ENCODE data around the gene ANKS1A.
"Not testable (repeated sequence)": the region's sequence is repeated elsewhere in the genome, so short reads cannot be mapped to it uniquely, and the experiment has no call there.

The ANKS1A gene

DNA sequence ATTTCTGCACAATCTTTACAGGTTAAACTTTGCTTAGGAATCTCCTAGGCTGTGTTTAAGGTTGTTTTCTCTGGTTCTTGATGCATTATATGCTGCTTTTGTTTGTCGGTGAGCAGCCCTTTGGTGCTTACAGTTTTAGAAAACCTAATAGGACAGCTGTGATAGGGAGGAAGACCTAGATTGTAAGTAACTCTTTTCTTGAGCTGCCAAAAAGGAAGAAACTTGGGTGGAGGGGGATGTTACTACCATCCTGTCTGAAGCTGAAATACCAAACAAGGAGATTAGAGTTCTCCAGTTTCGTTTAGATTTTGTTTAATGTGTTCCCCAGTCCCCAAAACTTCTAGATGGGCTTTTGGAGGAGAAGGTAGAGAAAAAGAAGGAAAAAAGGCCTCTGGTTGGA is 72.0 kb downstream of the ANKS1A start:
- no peak for DNase-seq

DNA sequence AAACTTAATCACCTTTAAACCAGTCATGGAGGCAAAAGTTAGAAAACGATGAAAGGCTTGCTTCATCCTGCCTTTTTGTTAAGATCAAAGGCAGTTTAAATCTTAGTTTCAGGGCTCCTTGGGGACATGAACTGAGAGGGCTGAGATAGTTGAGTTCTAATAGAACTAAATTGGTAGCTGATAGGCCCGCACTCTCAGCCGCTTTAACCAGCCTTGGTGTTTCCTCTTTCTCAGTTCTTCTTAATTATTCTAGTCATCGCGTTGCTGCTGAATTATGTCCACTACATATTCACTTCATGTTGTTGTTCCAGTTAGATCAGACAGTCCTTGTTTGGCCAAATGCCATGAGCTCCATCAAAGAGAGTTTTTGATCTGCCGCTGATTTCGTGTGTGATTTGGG is 72.5 kb downstream of the ANKS1A start:
- no peak for DNase-seq

DNA sequence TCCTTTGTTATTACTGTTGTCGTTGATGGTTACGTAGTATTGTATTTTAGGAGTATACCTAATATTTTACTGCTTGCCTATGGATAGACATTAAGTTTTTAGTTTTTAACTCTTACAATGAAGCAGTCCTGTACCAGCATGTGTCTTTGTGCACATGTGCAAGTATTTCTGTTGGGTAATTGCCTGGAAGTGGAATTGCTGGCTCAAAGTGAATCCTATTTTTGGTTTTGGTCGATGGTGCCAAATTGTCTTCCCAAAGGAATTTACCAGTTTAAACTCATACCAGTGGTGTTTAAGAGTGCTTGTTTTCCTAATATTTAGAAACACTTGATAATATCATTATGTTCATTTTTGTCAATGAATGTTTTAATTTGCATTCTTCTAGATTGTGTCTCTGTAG is 75.5 kb downstream of the ANKS1A start:
- no peak for DNase-seq

DNA sequence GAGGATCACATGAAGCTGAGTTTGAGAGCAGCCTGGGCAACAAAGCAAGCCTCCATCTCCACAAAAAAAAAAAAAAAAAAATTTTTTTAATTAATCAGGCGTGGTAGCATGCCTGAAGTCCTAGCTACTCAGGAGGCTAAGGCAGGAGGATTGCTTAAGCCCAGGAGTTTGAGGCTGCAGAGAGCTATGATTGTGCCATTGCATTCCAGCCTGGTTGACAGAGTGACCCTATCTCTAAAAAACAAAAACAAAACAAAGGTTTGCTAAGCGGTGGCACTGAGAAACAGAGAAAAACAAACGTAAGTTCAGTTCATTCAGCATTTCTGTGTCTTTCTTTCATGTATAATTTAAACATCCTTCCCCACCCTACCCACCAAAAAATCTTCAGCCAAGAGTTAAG is 78.4 kb downstream of the ANKS1A start:
- no peak for DNase-seq

DNA sequence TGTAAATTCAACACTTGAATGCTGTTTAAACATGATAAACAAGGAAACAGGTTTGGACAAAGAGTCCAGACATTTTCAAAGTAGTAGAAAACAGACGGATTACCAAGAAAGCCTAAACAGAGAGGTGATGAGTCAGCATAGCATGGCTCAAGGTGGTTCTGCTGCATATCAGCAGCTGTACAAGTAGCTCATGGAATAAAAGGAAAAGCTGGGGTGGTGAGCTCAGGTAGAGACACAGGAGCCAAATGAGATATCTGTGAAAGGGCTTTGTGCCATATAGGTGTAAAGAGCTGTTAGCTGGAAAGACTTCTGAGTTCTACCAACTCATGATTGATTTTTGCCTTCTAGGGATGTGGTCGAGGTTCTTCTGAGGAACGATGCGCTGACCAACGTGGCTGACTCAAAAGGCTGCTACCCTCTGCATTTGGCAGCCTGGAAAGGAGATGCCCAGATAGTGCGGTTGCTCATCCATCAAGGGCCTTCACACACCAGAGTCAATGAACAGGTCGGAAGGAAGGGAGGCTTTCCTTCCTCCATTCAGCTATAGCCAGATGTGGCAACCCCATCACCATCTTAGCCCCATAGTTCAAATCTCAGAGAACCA is 80.7 kb downstream of the ANKS1A start:
- no peak for DNase-seq

DNA sequence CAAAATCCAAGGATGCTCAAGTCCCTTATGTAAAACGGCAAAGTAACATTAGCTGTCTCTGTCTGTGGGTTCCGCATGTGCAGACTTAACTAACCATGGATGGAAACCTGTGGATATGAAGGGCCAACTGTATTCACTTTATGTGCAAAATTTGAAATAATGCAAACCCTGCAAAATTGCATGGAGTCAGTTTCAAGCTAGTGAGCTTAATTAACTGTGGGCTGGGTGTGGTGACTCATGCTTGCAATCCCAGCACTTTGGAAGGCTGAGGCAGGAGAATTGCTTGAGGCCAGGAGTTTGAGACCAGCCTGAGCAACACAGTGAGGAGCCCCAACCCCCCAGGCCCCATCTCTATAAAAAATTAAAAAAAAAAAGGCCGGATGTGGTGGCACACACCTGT is 81.4 kb downstream of the ANKS1A start:
- DNase-seq: no peak

DNA sequence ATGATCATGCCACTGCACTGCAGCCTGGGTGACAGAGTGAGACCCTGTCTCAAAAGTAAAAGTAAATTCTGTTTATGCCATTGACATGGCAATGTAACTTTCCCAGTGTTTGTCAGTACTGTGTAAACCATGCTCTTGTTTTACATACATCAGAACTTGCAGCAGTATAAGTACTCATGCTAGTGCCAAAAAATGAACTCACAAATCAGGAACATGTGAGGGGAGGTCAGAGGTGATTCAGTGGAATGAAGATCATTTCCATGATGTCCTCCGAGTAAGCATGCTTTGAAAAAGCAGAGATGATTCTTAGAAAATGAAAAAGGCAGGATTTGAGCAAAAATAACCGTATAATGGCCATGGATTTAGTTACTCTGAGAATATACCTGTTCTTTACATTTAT is 81.9 kb downstream of the ANKS1A start:
- DNase-seq: no peak

DNA sequence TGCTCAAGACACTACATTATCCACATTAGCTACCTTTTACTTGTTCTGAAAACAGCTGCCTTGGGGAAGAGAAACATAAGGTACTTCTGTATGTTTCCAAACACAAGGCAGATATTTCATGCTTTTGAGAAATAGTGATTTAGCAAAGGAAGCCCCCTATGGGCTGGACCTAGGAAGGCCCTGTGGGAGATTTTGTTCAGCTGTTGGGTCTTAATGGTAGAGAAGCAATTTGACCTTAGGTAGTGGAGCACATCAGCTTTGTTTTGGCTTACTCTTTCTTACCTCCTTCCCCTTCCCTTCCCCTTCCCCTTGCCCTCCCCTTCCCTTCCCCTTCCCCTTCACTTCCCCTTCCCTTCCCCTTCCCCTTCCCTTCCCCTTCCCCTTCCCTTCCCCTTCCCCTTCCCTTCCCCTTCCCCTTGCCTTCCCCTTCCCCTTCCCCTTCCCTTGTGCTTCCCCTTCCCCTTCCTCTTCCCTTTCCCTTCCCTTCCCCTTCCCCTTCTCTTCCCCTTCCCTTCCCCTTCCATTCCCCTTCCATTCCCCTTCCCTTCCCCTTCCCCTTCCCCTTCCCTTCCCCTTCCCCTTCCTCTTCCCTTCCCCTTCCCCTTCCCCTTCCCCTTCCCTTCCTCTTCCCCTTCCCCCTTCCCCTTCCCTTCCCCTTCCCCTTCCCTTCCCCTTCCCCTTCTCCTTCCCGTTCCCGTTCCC is 84.6 kb downstream of the ANKS1A start:
- DNase-seq: no peak

DNA sequence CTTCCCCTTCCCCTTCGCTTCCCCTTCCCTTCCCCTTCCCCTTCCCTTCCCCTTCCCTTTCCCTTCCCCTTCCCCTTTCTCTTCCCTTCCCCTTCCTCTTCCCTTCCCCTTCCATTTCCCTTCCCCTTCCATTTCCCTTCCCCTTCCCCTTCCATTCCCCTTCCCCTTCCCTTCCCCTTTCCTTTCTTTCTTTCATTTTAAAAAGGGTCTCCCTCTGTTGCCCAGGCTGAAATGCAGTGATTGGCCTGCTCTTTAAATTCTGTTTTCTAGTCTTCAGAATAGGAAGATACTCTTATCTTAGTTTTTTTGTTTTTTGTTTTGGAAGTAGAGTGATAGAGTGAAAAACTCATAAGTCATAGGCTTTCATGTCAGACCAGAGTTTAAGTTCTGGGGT is 85.2 kb downstream of the ANKS1A start:
- DNase-seq: no peak

DNA sequence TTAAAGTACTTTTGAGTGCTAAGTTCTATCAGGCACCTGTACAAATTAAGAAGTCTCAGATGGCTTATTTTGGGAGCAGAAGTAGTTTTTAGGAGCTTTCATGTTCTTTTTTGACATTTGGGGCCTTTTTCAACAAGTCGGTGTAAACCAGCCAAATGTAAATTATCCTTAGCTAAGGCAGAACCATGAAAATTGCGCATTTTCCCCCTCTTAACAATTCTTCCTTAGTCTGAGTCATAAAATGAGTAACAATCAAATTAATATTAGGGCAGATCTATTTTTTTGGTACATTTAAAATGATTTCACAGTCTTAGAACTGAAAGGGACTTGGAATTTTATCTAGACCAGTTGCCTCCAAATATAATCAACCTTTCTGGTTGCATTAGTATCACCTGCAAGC is 87.2 kb downstream of the ANKS1A start:
- DNase-seq: no peak

DNA sequence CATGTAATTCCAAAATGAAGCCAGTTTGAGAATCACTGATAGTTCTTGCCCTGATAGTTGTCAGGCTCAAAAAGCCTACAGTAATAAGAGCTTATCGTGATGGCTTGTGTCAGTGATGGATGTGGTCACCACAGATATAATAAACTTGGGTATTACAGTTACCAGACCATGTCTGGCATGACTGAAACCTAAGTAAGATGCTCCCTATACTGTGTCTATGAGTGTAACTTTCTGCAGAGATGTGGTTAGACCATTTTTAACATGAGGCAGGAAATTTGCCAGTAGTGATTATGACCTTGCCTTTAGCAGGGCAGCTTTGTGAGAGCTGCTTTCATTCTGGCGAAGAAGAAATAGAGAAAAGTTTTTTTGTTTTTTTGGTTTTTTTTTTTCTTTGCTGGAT is 90.2 kb downstream of the ANKS1A start:
- DNase-seq: no peak

DNA sequence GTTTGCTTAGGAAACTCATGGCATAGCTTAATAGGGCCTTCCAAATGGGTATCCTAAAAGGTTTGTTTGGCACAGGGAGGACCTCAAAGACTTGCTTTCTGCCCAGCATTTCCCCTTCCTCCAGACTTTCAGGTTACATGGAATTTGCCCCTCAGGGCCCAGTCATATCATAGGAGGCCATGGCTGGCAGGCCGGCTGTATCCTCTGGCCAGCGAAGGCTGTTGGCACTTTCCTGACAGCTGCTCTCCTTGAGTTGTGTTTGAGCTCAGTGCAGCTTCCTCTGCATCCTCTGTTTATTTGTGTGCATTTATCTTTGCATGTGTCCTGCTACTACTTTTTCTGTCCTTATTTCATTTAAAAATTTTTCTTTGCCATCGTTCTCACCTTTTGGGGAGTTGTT is 90.9 kb downstream of the ANKS1A start:
- no peak for DNase-seq

DNA sequence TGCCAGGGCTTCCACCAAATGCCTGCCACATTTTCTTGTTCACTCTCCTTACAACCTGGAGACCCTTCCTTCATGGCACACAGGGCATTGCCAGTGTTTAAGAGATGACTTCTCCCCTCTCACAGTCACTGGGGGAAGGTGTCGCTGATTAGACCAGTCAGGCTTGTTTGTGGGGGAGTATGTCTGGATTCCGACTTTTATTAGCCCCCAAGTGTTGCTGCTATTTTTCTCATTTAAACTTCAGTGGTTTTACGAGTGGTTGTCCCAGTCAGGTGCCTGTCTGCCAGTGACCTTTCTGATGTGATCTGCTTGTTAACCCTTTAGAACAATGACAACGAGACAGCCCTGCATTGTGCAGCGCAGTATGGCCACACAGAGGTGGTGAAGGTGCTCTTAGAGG is 92.3 kb downstream of the ANKS1A start:
- DNase-seq: no peak

DNA sequence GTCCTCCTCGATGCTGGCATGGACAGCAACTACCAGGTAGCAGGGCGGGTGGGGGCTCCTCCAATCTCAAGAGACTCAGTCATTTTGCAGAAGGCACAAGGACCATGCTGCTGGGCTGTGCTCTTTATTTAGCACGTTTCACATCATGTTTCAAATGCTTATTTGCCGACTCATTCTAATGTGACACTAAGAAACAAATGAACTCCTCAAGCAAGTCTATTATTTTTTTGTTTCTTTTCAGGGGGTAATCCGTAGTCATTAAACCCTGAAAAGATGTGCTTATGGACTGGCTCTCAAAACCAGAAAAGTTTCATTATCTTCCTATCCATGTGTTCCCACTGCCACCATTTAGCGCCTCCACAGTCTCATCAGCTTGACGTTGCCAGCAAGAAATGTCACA is 92.9 kb downstream of the ANKS1A start:
- DNase-seq: no peak

DNA sequence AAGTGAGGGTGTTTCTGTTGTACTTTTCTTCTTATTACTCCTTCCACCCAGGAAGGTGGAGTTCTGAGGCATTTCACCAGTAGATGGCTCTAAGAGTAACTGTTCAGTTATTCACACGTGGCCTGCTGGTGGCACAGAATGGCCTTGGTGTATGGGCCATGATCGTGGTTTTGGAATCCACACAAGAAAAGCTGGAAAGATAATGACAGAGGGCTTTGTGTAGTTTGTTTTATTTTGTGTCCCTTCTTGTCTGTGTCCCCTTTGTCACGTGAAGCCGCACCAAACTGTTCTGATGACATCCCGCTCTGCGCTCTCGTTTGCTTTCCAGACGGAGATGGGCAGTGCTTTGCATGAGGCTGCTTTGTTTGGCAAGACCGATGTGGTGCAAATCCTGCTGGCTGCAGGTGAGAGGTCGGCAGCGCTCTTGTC is 93.4 kb downstream of the ANKS1A start:
- no peak for DNase-seq

DNA sequence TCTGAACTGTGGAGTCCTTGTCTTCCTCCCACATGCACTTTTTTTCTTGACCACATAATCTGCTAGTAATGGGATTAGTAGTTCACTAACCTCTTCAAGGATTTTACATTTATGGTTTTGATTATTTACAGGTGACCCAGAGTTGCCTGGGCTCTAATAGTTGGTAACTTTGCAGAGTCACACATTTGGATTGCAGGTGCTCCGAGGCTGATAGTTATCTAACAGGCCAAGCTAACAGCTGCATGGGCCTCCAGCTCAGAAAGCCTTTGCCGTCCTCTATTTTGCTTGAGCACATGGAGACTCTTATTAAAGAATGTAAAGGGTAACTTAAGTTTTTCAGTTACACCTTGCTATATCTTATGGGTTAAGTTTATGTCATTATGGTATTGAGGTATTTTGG is 95.4 kb downstream of the ANKS1A start:
- no peak for DNase-seq

DNA sequence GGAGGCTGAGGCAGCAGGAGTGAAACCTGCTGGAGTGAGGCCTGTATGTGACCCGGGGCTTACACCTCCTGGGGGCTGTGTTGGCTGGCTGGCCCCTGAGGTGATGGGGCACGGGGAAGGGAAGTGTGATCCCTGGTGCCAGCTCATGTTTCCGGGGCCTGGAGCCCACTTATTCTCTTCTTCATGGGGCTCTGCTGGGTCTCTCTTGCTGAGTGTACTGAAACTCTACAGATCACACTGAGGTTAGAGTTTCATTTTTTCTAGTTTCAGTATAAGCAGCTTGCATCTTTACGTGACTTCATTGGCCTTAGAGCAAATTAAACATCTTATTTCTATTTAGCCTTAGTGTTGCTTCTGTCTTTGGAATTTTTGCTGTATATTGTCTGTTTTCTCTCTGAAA is 96.2 kb downstream of the ANKS1A start:
- no peak for DNase-seq

DNA sequence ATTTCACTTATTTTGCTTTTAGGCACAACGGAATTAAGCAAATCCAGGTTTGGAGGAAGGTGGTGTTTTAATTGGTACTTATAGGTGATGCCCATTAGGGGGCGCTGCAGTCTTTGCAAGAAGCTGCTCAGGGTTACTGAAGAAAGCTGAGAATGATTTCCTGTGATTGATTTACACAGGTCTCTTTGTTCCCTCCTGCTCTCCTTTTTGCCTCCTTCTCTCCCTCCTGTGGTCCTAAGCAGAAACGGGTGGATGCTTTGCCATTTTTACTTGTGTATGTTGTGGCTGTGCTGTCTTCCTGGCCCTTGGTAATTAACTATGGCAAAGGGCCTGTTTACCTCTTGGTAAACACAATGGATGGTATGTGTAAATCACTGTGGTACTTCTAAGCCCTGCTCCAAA is 97.8 kb downstream of the ANKS1A start:
- peak; percentile 50 for DNase-seq

DNA sequence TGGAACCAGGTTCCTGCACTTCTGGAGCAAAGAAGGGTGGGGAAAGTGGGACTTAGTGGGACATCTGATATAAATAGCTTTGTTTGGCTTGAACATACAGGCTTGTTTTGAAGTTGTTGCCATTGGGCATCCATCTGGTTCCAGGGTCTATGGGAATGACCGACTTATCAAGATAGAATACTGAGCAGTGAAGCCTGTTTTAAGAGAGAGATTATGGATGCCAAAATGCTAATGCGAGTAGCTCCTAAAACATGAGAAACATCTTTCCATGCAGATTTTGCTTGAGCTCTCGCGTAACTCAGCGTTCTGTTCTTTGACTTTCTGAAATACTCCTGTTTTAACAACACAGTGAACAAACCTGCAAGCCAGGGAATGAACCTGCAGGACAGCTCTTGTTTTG is 98.5 kb downstream of the ANKS1A start:
- no peak for DNase-seq

DNA sequence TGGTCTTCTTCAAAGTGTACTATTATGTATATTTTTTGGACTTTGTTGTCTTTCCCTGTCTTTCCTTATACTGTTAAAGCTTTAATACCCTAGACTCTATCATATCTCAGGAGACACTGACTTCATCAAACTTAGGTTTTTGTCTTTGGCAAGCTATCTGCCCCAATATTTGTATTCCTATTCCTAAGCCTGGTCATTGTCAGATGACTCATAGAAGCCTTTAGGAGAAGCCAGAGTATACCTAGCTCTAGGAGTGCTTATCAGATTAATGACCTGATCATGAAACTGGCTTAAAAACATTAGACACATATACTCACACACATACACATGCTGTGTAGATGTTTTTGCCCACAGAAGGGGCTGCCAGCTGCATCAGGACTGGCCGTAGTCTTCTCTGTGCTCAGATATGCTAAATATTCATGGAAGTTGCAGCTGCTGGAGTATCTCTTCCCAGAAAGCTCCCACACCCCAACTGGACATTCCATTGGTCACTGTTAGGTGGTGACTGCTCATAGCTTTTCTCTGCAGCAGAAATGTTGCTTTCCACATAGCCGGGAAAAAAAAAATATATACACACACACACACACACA is 102.0 kb downstream of the ANKS1A start:
- no peak for DNase-seq

DNA sequence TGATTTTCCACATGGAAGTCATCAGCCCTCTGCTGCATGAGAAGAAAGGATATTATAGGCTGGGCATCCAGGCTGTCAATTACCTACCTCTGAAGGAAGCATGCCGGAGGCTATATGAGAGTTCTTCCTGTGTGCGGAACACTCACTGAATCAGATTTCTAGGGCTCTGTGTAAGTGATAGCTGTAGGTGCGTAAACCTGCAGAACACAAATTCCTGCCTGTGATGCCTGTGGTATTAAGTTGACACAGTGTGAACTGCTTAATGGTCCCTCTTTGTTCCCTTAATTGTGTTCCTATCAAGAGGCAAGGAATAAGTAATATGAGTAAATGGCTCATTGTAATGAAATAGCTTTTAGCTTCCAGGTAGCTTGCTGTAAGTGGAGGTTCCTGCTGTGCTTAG is 103.3 kb downstream of the ANKS1A start:
- no peak for DNase-seq

DNA sequence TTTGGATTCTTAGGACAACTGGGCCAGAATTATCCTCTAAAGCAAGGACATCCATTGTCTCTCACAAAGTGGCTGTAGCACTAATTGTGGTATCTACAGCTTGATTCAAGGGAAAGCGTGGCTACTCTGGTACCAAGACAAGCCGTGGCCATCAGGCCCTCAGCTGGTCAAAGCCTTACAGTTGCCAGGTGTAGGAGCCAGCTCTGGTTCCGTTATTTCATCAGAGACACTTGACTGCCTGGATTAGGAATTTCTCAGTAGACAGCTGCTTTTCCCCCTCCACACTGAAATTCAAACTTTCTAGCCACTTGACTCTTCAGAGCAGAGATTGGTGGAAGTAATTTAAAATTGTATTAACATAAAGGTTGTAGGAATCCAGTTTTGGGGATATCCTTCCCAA is 104.2 kb downstream of the ANKS1A start:
- no peak for DNase-seq

DNA sequence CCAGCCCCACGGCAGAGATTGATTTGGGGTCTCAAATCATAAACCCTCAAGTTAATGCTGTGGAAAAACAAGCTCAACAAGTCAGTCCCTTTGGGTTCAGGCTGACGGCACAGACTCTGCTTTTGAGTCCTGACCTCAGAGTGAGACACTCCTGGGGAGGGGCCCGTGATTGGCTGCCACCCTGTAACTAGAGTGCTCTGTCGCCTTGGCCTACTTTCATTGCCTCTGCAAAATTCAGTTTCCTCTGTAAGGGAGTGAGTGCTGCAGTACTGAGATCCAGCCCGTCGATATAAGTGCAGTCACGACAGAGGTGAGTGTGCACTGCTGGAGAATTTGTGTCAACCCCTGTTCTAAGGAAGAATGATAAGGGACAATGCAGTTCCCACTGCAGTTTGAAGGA is 105.6 kb downstream of the ANKS1A start:
- no peak for DNase-seq

DNA sequence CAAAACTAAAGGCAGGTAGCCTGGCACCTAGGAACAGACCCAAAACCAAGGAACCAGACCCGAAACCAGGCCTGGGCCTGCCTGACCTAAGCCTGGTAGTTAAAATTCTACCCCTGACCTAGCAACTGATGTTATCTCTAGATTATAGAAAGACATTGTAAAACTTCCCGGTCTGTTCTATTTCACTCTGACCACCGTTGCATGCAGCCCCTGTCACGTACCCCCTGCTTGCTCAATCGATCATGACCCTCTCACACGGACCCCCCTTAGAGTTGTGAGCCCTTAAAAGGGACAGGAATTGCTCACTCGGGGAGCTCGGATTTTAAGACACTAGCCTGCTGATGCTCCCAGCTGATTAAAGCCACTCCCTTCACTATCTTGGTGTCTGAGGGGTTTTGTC is 109.4 kb downstream of the ANKS1A start:
- DNase-seq: not testable (repeated sequence)

DNA sequence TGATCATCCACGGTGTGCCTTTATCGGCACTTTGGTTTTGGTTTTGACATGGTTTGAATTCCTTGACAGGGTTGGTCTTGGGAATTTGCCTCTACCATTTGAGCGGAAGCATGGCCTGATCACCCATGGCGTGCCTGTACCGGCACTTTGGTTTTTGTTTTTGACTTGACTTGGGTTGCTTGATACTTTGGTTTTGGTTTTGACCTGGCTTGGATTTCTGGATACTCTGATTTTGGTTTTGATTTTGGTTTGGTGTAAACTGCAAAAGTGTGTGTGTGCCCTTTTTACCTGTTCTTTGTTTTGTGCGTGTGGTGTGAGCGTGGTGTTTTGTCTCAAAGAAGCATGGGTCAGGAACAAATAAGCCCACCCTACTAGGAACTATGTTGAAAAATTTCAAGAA is 110.1 kb downstream of the ANKS1A start:
- DNase-seq: not testable (repeated sequence)

All from activated CD8-positive, alpha-beta memory T cell treated with anti-CD3 and anti-CD28 coated beads, Interleukin-2, amount 50 U/mL, for 4 hours (primary cell).